ENCODE data around the gene PTPN14. TPM values are rescaled to one million over a fixed set of nuclear protein-coding genes. Genes with fewer than 3 reads are reported as not detected.

The PTPN14 gene
- total and polyA plus RNA-seq, 11 donors, result 8.7 to 52.0 (median 33.5) TPM

DNA sequence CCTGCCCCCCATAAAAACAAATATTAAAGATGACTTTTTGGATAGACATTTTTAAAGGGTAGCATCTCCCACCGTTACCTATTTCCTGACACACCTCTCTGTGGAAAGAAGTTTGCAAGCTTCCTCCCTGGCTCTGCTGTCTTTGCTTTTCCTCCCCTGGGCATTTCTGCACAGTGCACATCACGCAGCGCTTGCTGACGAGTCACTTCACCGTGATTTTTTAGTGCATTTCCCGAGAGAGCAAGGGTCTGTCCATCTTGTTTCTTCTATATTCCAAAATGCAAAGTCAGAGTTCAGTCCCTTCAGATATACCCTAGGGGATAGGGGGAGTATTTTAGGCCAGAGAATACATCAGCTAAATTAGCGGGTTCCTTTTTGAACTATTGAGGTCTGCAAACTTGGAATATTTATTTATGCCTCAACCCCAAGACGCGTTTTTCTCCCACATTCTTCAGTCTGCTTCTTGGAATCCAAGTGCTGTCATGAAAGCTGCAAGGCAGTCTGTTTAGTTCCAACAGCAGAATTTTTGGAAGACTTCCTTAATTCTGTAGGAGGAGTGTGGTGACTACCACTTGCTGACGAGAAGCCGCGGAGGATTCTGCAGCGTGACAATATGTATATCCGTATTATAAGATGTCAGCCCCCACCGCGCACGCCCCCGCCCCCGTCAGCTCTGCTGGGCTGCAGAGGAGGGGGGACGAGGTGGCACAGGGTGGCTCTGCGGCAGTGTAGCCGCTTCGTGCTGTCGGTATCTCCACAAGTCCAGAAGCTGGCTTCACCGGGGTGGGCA, 248.1 kb downstream of the PTPN14 start:
- TF ChIP-seq CTCF (IDR thresholded peaks at IDR 0.05) (no peak), POLR2A (IDR thresholded peaks at IDR 0.05) (no peak)
- peak overlapping the region in 4 of 12 donors; percentile 15 to 33 (median 20) for H3K4me3 ChIP-seq
- DNase-seq (no peak), ATAC-seq (peak in 3 of 4 donors; percentile 27 to 35 (median 32))
- 38 to 60% (median 49%) methylated on average over 25 of the region's 25 CpGs for WGBS, 4 donors
- peaks cover 0 to 61% (median 15%) of the 10 kb centered on the region in 12 donors for H3K4me1 ChIP-seq
- peaks cover 0 to 11% (median 0%) of the 10 kb centered on the region in 9 donors for H3K36me3 ChIP-seq
- no peaks in the 10 kb centered on the region for H3K27me3 ChIP-seq
- H3K27ac ChIP-seq, result peak overlapping the region in 1 of 12 donors; percentile 13
- intact Hi-C loops (cut with DNase I), result no loop called here
- no peaks in the 10 kb centered on the region for H3K9me3 ChIP-seq

- H3K27me3 ChIP-seq, result no peaks in the 10 kb centered on the region
- no peak overlapping the region for H3K4me3 ChIP-seq
- H3K36me3 ChIP-seq, result peaks cover 0 to 11% (median 0%) of the 10 kb centered on the region in 9 donors
- H3K9me3 ChIP-seq, result no peaks in the 10 kb centered on the region
- peaks cover 0 to 63% (median 23%) of the 10 kb centered on the region in 12 donors for H3K4me1 ChIP-seq
- DNase-seq (no peak), ATAC-seq (no peak)
- no peak overlapping the region for H3K27ac ChIP-seq
- no peak for TF ChIP-seq POLR2A (IDR thresholded peaks at IDR 0.05)
- no peak for TF ChIP-seq CTCF (IDR thresholded peaks at IDR 0.05)
- intact Hi-C loops (cut with DNase I), result loop anchor here in 1 of 10 donors (2.0 kb wide), 1 partner anchor 19 kb away; no protein-coding TSS in a partner anchor
Observed at GRCh38 chr1:214301526-214301925, 249.9 kb downstream of the PTPN14 start.

DNA sequence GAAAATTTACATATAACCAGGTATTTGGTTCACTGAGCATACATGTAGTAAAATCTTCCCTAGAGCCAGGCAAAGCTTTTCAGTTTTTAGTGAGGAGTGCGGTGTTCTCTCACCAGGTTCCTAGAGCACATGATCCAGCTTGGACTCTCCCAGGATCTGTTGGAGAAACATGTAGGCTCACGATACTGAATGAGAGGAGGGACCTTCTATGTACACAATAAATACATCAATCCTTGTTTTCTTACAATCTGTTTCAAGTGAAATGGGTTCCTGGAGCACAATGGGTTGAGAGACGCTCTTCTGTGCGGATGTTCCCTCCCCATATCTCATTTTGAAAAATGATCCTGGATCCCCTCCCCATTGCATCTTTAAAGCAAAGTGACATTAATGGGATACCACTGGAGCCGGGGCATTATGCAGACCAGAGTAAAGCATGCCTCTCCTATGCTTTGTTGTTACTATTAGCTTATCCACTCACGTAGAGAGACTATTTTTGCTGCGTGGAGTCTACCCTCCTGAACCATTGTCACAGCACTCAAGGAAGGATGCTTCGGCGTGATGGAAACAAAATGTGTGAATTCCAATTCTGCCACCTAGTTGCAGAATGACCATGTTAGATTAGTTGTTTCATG, 251.1 kb downstream of the PTPN14 start:
- Histone ChIP-seq H3K4me3 (no peak overlapping the region), H3K27me3 (no peaks in the 10 kb centered on the region), H3K9me3 (no peaks in the 10 kb centered on the region), H3K27ac (no peak overlapping the region), H3K4me1 (peaks cover 0 to 63% (median 25%) of the 10 kb centered on the region in 12 donors), H3K36me3 (peaks cover 0 to 5% (median 0%) of the 10 kb centered on the region in 9 donors)
- intact Hi-C loops (cut with DNase I), result loop anchor here in 1 of 10 donors (2.0 kb wide), 1 partner anchor 17 kb away; no protein-coding TSS in a partner anchor
- no peak for ATAC-seq
- TF ChIP-seq POLR2A (IDR thresholded peaks at IDR 0.05) (no peak), CTCF (IDR thresholded peaks at IDR 0.05) (no peak)
- 74 to 79% (median 76%) methylated on average over 9 of the region's 9 CpGs for WGBS, 4 donors
- DNase-seq, result no peak

Other genes with a start within 250 kb of the PTPN14 start
- 1 to 10 TPM in 5 of 9 donors, under 1 TPM in 4; 0.13 to 8.8 (median 1.1) TPM for gene CENPF, start 51.6 kb upstream of the PTPN14 start, total RNA-seq
- under 1 TPM; 0.04 to 0.46 TPM for gene CENPF, start 51.6 kb upstream of the PTPN14 start, polyA plus RNA-seq